Panc1 (cell line): ENCODE results near the gene RITA1.

ENCODE experiments used
- POLR2AphosphoS5 ChIP-seq: IDR thresholded peaks from 2 replicates; pipeline ENCODE4 v1.6.1; 2012; ENCODE audit warnings: mild to moderate bottlenecking, low read depth, low read length, moderate library complexity
- SIN3A ChIP-seq: IDR thresholded peaks from 2 replicates; pipeline ENCODE4 v1.6.1; 2012; ENCODE audit warnings: low read depth, mild to moderate bottlenecking, low read length, moderate library complexity, borderline replicate concordance; ENCODE audit not compliant: insufficient read depth
- TCF7L2 ChIP-seq: IDR thresholded peaks from 2 replicates; pipeline ENCODE4 v1.6.1; 2011; ENCODE audit warnings: mild to moderate bottlenecking, low read depth, low read length, inconsistent platforms
- TF ChIP-seq, protein P1 (sequence below): fragments of 450-650 bp; IDR thresholded peaks from 2 replicates; pipeline ENCODE4 v1.5.1; 2017; ENCODE audit warnings: mild to moderate bottlenecking

DNA sequence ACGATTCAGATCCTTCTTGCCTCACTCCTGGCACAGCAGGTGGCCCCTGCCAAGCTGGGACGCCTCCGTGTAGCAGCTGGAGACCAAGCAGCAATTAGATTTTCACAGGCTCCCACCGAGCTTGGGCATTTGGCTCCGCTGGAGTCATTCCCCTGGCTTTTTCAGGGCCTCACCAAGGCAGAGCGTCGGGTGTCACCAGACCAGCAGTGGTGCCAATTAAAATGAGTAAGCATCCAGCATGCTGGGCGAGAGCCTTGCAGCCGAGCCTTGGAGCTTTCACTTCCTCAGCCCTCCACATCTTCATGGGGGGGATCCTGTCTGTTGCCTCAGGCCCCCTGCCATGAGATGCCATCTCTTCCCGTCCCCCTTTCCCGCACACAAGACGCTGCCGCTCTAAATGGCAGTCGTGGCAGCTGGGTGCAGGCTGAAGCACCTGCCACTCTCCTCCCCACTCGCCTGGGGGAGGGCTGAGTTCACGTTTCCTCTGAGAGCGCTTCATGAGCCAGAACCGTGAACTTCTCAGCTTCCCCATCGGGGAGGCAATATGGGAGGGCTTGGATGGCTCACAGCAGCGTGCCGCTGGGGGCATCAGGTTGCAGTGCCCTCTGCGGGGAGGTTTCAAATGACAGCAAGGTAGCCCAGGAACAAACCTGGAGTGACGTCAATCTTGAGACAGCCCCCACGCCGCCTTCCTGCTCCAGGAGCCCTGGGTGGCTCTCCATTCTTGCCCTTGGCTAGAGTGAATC is 47.5 kb downstream of the RITA1 start:
- TF ChIP-seq TCF7L2 (no peak), POLR2AphosphoS5 (no peak), SIN3A (no peak)
- TF ChIP-seq, protein P1, sequence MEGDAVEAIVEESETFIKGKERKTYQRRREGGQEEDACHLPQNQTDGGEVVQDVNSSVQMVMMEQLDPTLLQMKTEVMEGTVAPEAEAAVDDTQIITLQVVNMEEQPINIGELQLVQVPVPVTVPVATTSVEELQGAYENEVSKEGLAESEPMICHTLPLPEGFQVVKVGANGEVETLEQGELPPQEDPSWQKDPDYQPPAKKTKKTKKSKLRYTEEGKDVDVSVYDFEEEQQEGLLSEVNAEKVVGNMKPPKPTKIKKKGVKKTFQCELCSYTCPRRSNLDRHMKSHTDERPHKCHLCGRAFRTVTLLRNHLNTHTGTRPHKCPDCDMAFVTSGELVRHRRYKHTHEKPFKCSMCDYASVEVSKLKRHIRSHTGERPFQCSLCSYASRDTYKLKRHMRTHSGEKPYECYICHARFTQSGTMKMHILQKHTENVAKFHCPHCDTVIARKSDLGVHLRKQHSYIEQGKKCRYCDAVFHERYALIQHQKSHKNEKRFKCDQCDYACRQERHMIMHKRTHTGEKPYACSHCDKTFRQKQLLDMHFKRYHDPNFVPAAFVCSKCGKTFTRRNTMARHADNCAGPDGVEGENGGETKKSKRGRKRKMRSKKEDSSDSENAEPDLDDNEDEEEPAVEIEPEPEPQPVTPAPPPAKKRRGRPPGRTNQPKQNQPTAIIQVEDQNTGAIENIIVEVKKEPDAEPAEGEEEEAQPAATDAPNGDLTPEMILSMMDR = no peak
